ENCODE results near the gene ADGRG1.

DNA sequence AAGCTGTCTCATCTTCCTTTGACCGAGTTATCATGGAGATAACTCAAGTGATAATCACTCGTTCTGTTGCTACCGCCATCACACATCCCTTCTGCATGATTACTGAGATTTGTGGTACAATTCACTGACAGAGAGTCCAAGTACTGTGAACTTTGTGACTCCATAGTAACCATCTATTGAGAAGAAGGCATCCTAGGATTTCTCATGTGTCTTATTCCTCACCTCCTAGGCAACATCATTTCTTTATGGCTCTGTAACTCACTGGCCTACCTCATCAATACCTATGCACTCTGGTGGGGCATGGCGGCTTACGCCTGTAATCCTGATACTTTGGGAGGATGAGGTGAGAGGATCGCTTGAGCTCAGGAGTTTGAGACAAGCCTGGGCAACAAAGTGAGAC, 85.6 kb downstream of the ADGRG1 start:
- TF ChIP-seq CTCF (IDR thresholded peaks at IDR 0.05): no peak
- no peak for TF ChIP-seq EZH2 (IDR thresholded peaks at IDR 0.05; ENCODE audit: borderline replicate concordance, insufficient read depth, low read depth, low read length, poor library complexity, severe bottlenecking)

All from B cell (primary cell).